GDM1 (cell line): Measurements from ENCODE around the gene CDCA7.
"Not testable (repeated sequence)": the region's sequence is repeated elsewhere in the genome, so short reads cannot be mapped to it uniquely, and the experiment has no call there.

Experiments used
- DNase-seq: peaks from one replicate; lab custom pipeline; 2025; lab: John Stamatoyannopoulos, UW

The CDCA7 gene

DNA sequence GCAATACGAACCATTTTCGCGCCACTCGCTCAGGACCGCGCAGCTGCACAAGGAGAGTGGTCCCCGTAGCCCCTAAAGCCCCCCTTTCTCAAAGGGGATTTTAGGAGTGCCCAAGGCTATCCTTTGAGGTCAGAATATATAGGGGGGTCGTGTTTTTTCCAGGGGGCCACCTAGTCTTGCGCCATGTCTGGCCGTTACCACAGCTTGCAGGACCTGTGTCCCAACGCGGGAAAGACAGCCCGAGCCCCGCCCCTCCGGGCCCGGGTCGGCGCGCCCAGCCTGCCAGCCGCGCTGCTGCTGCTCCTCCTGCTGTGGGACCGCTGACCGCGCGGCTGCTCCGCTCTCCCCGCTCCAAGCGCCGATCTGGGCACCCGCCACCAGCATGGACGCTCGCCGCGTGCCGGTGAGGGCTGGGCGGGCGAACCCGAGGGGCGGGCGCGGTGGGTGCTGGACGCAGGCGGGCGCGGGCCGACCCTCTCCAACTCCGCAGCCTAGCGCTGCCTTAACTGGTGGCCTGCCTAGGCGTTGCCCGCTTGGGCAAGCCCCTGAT is at the start of gene CDCA7:
TSS of gene CDCA7 (plus strand) at position 291 of the 550 bp plus-strand sequence. CDS start at position 383, 92 bp downstream.
- DNase-seq = peak; percentile 72

DNA sequence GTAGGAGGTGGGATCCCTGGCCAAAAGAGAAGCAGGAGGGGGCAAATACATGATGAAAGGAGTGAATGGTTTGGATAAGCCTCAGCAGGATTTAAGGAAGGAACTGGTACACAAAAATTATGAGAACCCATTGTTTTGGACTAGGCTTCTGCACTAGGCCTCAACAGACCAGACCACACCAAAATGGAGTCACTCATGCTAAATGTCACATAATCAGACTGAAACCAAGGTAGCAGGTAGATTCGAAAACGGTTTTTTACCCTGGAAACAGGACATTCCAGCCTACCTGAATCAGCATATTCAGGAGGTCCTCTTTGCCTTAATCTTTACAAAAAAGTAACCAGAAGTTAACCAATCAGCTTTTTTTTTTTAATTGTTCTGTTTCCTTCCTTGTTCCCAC is 49.4 kb upstream of the CDCA7 start:
- no peak for DNase-seq

DNA sequence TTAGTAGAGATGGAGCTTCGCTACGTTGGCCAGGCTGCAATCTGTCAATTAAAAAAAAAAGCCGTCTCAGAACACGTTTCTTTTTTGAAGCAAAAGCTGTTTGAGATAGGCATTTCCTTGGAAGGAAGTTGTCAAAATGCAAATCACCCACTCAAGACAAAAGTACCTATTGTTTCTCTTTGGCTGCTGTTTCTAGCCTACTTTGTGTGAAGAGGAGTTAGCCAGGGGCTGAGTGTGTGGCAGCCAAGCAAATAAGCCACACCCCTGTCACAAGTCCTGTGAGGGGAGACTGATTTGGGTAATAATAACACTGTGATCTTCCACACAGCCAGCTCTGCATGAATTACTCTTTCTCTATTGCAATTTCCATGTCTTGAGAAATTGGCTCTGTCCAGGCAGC is 47.4 kb upstream of the CDCA7 start:
- no peak for DNase-seq

DNA sequence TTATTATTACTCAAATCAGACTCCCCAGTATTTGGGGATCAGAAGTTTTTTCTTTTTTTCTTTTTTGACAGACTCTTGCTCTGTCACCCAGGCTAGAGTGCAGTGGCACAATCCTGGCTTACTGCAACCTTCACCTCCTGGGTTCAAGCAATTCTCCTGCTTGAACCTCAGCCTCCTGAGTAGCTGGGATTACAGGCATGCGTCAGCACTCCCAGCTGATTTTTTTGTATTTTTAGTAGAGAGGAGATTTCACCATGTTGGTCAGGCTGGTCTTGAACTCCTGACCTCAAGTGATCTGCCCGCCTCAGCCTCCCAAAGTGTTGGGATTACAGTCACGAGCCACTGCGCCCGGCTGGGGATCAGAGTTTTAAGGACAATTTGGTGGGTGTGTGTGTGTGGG is 45.3 kb upstream of the CDCA7 start:
- not testable (repeated sequence) for DNase-seq

DNA sequence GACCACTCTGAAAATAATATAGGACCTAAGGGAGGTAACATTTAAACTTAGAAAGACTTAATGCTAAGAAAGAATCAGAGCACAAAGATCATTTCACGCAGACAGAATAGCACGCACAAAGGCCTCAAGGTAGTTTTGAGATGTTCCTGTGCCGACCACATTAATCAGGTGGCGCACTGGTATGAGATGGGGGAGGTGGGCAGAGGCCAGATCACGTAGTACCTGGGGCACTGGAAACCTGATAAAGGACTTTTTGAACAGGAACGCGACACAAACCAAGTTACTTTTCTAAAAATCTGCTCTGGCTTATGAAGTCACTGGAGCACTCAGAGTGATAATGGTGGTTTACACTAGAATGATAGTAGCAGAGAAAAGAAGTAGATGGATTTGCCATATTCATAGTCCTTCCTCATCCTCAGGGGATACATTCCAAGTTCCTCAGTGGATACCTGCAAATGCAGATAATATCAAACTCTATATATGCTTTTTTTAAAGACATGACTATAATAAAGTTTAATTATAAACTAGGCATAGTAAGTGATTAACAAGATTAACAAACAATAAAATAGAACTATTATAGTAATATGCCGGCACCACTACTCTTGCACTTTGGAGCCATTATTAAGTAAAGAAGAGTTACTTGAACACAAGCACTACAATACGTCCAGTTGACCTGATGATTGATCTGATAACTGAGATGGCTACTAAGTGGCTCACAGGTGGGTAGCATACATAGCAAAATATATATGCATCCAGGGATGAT is 42.6 kb upstream of the CDCA7 start:
- no peak for DNase-seq

DNA sequence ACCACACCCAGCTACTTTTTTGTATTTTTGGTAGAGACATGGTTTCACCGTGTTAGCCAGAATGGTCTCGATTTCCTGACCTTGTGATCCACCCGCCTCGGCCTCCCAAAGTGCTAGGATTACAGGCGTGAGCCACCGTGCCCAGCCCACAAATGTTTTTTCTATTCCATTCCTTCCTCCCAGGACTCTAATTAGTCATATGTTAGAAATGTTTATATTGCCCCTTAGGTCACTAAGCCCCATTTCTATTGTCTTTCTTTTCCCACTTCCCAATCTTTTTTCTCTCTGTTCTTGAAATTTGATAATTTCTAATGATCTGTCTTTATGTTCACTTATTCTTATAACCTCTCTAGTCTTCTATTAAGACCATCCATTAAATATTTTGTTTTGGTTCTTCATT is 31.3 kb upstream of the CDCA7 start:
- DNase-seq = no peak

DNA sequence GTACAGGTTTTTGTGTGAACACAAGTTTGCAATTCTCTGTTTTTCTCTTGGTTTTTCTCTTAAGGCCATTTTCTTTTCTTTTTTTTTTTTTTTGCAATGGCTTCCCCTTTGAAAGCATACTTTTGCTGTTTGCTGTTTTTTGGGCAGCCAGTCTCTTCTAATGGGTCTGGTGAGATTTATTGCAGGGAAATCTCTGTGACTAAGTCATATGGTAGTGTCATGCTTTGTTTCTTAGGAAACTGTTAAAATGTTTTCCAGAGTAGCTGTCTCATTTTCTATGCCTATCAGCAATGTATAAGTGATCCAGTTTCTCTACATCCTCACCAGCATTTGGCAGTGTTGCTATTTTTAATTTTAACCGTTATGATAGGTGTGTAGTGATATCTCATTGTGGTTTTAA is 27.9 kb upstream of the CDCA7 start:
- DNase-seq = no peak

DNA sequence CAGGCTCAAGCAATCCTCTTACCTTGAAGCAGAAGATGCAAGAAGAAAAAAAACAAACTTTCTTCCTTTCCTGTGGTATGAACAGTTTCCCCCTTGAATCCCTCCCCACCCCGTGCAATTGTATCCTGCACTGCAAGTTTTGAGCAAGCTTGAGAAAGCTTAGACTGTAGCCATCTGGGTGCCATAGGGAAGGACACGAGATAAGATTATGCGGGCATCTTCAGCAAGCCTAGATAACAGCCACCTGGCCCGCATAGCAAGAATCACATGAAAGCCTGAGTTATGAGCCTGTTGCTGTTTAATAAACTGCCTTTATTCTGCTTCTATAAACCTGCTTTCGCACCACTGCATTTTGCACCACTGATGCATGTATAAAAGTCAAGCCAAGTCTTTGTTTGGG is 27.3 kb upstream of the CDCA7 start:
- DNase-seq = no peak

DNA sequence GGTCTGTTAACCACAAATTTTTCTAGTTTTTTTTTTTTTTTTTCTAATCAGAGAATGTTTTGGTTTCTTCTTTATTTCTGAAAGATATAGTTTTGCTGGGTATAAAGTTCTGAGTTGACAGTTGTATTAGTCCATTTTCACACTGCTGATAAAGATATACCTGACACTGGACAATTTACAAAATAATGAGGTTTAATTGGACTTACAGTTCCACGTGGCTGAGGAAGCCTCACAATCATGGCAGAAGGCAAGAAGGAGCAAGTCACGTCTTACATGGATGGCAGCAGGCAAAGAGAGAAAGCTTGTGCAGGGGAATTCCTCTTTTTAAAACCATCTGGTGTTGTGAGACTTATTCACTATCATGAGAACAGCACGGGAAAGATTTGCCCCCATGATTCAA is 21.7 kb upstream of the CDCA7 start:
- DNase-seq = not testable (repeated sequence)

DNA sequence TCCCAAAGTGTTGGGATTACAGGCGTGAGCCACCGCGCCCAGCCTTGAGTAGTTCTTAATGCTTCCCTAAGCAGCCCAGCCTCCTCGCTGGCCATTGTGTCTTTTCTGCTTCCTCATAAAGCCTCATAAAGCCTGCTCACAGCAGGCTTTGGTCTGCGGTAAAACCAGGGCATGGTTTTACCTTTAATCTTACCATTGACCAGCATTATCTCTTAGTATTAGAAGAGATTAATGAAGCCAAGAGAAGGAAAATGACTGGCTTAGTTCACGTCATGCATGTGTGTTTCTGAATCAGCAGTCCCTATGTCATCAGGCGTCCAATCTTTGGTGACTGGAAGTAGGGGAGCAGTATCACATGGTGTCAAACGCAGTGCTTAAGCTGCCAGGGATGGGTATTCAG is 14.9 kb upstream of the CDCA7 start:
- no peak for DNase-seq

DNA sequence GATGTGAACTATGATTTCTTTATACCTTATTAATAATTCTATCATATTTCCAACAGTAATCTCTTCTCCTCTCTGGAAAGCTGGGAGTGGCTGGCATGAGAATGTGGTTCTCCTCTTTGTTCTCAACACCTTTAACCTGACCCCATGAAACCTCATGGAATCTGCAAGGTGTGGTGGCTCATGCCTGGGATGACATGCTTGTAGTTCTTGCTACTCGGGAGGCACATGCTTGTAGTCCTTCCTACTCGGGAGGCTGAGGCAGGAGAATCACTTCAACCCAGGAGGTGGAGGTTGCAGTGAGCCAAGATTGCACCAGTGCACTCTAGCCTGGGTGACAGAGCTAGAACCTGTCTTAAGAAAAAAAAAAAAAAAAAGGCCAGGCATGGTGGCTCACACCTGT is 10.8 kb upstream of the CDCA7 start:
- no peak for DNase-seq

DNA sequence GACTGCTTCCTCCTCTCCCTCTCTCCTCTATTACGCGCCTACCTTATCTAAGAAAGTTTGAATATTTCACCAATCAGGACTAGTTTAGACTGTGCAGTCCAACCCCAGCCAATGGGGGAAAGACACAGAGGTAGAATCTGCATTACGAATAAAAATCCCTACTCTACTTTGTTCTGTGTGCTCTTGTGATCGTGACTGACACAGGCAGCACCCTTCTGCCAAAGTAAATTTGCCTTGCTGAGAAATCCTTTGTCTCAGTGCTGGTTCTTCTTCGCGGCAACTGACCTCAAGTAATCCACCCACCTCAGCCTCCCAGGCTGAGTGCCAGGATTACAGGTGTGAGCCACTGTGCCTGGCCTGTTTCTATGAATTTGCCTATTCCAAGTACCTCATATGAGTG is 8.6 kb upstream of the CDCA7 start:
- DNase-seq = no peak

DNA sequence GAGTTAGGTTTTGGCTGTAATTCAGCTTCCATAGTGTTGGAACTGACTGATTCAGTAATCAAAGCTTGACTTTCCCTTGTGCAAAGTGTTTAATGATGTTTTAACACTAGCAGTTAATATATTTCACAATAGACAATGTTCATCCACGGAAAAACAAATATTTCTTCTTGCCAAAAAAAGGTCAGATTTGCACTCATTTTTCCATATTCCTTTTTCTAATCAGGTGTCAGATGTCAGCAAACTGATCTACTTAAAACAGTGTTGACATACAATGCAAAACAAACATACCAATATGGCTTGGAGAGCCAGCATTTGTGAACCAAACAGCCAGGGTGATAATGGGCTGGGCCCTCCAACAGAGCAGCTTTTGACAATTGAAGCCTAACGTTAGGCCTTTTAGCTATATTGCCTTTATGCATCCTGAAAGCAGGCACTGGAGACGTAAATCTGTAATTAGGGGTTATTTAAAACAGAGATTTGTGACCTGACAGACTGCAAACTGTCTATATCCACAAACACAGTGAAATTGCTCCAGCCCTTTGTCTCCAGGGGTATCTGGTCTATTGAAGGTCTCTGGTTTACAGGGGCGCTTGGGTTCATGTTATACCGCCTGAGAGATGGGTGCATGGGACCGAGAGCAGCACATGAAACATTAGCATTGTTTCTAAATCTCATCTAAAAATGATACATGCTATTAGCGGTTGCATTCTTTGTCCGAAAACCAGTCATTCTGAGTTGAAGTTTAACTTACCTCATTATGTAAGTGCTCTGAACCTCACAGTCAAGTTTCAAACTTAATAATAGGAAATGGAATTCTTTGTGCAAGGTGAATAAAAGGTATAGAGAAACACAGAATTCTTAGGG is 7.1 kb upstream of the CDCA7 start:
- no peak for DNase-seq

DNA sequence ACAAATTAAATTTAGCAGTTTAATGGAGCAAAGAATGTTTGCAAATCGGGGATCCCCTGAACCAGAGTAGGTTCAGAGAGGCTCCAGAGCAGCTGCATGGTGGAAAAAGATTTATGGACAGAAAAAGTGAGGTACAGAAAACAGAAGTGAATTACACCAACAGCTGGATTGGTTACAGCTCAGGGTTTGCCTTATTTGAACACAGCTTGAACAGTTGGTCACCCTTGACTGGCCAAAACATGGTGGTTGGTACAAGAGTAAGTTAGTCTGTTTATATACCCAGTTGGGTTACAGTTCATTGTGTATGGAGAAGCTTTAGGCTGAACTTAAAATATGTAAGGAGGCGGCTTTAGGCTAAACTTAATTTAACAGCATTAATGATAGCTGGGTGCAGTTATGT is 5.4 kb upstream of the CDCA7 start:
- DNase-seq = no peak

DNA sequence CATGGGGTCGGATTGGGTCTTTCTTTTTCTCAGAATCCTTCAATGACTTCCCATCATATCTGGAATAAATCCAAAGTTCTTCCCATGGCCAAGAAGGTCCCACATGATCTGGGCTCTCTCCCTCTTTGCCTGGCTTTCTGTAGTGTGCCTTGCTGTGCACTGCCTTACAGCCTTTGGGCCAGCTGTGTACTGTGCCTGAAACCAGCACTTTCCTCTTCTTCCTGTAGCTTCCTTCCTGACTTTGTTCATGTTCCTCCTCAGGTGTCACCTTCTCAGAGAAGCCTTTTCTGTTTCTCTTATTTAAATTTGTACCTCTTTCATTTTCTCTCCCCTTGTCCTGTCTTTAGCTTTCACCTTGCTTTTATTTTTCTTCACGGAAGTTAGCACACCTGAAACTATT is 4.3 kb upstream of the CDCA7 start:
- DNase-seq = no peak

DNA sequence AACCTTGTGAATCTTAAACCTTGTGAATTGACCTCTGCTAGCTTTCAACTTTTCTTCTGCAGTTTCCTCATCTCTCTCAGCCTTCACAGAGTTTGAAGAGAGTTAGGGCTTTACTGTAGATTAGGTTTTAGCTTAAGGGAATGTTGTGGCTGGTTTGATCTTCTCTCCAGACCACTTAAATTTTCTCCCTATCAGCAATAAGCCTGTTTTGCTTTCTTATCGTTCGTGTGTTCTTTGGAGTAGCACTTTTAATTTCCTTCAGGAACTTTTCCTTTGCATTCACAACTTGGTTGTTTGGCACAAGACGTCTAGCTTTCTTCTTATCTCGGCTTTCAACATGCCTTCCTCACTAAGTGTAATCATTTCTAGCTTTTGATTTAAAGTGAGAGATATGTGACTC is 2.8 kb upstream of the CDCA7 start:
- DNase-seq = no peak

DNA sequence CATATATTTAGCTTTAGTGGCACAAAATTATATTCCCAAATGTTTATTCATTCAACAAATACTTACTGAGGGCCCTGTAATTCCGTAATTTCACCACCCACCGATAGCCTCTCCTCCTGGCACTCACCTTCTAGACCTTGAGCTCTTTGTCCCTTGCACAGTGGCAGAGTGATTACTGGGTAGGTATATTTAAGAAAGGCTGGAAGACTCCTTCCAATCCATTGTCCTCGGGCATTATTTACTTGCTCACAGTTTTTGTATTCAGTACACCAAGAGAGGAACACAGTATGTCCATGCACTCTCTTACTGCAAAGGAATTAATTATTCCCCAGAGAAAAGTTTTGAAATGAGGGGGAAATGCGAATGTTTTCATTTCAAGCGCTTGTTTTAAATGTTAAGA is 1.1 kb upstream of the CDCA7 start:
- DNase-seq = no peak

DNA sequence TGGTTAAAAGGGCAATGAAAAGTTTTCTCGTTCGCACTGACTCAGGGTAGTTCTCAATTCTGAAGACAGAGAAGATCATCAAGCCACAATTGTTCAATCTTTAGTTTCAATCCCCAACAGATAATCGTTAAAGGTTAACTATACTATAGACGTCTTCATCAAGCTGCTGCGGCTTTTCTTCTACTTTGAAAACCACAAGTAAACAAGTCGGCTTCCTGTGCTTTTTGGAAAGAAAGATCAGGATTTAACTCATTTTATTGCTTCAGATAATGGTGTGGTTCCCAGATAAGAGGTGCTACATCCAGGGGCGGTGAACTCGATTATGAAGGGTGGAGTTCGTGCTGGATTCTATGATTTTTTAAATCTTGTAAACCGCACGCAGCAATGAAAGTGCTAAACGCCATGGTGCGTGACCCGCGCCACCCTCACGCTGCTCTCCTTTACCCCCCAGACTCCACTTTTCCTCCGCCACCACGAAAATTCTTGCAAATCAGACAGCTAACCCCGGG is 545 bp upstream of the CDCA7 start:
- no peak for DNase-seq

DNA sequence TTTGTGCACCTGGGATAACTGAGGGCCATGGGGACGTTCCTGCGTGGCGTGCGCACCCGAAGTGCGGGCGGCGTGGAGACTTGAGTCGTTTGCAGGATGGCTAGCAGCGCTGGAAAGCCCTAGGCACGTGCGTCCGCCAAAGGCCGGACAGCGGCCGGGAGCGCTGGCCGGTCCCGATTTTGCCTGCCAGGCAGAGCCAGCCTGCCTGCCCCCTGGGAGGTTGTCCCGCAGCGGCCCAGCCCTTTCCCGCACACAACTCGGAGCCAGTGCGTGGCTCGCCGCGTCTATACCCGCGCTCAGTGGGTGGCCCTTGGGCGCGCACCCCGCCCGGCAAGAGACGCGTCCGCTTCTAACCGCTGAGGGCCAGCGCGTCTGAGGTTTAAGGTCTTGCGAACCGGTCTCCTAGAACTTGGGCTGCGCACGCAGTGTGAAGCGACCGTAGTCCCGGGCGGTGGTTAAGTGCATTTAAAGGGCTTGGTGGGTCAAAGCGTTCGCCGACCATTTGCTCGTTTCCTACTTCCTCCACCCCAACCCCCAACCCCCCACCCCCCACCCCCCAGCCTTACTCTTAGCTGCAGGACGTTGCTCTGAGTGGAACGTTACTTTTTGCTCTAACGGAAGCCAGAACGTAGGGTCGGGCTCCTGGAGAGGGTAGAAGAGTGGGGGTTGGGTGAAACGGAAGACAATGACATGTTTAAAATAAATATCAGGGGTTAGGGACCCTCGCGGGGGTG is 627 bp downstream of the CDCA7 start:
- peak; percentile 43 for DNase-seq

DNA sequence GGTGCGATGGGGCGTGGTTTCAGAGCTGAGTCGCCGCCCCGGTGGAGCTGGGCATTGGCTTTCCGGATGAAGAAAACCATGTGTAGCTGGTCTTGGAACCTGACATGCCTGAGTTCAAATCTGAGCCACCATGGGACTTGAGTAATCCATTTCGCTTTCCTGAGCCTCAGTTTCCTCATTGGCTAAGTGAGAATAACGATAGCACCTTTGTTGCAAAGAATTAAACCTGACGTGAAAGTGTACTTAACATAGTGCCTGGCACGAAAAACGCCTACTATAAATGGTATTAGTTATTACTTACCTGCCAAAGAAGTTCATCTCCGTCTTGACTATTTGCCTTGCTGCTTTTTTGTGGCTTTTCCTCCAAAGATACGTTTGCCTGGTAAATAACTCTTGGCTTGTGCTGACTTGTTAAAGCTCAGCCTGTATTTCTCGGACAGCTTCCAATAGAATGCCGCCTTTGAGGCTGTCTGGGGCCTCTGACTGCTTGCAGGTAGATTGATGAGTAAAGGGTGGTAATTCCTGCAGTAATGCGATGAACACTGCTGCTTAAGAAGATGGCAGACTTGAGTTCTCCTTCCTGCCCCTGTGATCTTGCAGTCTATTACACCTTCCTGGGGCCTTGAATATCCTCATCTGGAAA is 1.3 kb downstream of the CDCA7 start:
- no peak for DNase-seq

DNA sequence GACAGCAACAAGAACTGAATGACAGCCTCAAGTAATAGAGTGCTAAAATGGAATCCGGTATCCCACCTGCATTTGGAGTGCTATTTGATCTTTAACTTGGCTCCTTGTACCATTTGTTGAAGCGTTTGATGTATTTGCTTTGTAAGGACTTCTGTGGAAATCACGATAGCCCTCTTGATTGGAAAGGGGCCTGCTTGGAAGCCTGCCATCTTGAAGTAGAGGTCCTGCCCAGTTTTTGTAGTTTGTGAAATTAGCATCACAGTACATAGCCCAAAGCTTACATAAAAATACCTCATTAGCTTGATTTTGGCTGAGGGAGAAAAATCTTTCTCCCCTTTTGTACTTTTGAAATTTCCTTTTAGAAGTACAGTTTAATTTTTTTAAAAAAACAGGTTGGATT is 2.7 kb downstream of the CDCA7 start:
- DNase-seq = no peak

DNA sequence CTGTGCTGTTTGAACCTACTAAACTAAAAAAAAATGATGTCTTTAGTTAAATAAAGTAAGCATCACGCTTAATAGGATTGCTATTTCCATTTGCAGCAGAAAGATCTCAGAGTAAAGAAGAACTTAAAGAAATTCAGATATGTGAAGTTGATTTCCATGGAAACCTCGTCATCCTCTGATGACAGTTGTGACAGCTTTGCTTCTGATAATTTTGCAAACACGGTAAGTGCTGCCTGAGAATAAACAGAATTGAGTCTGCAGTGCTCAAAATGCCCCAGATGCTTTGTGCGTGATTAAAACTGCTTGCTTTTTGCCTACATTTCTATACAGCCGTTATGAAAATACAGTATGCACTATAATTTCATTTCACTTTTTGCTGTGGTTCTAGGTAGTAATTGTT is 3.9 kb downstream of the CDCA7 start:
- DNase-seq = no peak
